Panc1 (cell line): ENCODE data around the gene CALD1.

Source experiments
- POLR2AphosphoS5 ChIP-seq: IDR thresholded peaks from 2 replicates; pipeline ENCODE4 v1.6.1; 2012; ENCODE audit warnings: mild to moderate bottlenecking, low read depth, low read length, moderate library complexity
- SIN3A ChIP-seq: IDR thresholded peaks from 2 replicates; pipeline ENCODE4 v1.6.1; 2012; ENCODE audit warnings: low read depth, mild to moderate bottlenecking, low read length, moderate library complexity, borderline replicate concordance; ENCODE audit not compliant: insufficient read depth
- TCF7L2 ChIP-seq: IDR thresholded peaks from 2 replicates; pipeline ENCODE4 v1.6.1; 2011; ENCODE audit warnings: mild to moderate bottlenecking, low read depth, low read length, inconsistent platforms
- TF ChIP-seq, protein P1 (sequence below): fragments of 450-650 bp; IDR thresholded peaks from 2 replicates; pipeline ENCODE4 v1.5.1; 2017; ENCODE audit warnings: mild to moderate bottlenecking
- TF ChIP-seq, protein P2 (sequence below), 2 experiments: IDR thresholded peaks; 2 replicates each; pipeline ENCODE4 v1.6.1; 2011 to 2012; ENCODE audit warnings: low read depth in 2 of 2, control low read depth in 1 of 2, low read length in 1 of 2, mild to moderate bottlenecking in 1 of 2, moderate library complexity in 1 of 2; ENCODE audit not compliant: insufficient read depth in 1 of 2

DNA sequence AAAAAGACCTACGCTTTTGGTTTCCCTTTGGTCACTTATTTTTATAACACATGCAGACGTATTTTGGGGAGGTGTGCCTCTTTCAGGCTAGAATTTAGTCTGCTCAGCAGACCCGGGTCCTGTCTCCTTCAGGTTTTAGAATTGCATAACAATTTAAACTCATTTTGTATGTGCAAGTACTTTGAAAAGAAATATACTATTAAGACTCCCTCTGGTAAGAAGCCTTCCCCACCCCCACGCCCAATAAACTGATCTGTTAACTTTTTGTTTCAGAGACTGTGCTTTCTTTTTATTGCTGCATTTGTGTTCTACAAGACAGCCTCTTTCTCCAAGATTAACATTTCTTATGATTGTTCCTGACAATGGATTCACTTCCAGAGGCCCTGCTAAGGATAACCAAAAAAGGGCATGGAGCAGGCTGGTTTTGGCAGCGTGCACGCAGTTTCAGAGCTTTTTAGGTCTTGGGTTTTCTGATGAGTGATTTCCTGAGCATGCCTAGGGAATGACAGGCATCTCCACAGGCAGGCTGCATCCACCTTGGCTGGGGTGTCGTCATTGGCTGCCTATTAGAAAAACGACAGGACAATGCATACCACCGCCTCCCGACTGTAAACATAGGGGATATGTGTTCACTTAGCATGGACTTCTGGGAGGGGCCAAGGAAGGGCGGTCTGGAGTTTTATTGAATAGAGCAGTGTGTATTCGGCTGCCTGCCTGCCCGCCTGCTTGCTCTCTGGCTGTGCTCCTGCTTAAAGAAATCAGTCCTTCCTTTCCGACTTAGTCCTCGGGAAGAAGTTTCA is at the start of gene CALD1:
- TF ChIP-seq, protein P1, sequence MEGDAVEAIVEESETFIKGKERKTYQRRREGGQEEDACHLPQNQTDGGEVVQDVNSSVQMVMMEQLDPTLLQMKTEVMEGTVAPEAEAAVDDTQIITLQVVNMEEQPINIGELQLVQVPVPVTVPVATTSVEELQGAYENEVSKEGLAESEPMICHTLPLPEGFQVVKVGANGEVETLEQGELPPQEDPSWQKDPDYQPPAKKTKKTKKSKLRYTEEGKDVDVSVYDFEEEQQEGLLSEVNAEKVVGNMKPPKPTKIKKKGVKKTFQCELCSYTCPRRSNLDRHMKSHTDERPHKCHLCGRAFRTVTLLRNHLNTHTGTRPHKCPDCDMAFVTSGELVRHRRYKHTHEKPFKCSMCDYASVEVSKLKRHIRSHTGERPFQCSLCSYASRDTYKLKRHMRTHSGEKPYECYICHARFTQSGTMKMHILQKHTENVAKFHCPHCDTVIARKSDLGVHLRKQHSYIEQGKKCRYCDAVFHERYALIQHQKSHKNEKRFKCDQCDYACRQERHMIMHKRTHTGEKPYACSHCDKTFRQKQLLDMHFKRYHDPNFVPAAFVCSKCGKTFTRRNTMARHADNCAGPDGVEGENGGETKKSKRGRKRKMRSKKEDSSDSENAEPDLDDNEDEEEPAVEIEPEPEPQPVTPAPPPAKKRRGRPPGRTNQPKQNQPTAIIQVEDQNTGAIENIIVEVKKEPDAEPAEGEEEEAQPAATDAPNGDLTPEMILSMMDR: no peak
- TF ChIP-seq POLR2AphosphoS5 (no peak), SIN3A (no peak), TCF7L2 (no peak)
- TF ChIP-seq, protein P2, sequence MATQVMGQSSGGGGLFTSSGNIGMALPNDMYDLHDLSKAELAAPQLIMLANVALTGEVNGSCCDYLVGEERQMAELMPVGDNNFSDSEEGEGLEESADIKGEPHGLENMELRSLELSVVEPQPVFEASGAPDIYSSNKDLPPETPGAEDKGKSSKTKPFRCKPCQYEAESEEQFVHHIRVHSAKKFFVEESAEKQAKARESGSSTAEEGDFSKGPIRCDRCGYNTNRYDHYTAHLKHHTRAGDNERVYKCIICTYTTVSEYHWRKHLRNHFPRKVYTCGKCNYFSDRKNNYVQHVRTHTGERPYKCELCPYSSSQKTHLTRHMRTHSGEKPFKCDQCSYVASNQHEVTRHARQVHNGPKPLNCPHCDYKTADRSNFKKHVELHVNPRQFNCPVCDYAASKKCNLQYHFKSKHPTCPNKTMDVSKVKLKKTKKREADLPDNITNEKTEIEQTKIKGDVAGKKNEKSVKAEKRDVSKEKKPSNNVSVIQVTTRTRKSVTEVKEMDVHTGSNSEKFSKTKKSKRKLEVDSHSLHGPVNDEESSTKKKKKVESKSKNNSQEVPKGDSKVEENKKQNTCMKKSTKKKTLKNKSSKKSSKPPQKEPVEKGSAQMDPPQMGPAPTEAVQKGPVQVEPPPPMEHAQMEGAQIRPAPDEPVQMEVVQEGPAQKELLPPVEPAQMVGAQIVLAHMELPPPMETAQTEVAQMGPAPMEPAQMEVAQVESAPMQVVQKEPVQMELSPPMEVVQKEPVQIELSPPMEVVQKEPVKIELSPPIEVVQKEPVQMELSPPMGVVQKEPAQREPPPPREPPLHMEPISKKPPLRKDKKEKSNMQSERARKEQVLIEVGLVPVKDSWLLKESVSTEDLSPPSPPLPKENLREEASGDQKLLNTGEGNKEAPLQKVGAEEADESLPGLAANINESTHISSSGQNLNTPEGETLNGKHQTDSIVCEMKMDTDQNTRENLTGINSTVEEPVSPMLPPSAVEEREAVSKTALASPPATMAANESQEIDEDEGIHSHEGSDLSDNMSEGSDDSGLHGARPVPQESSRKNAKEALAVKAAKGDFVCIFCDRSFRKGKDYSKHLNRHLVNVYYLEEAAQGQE (IDR thresholded peaks at IDR 0.05; ENCODE audit: insufficient read depth in 1 of 2, low read depth in 2 of 2, low read length in 1 of 2): no peak
